ENCODE measurements around the gene DOCK11. TPM values are rescaled to one million over a fixed set of nuclear protein-coding genes. Genes with fewer than 3 reads are reported as not detected.

The DOCK11 gene
- total and polyA plus RNA-seq, 10 of the 15 experiments (the other 5 are each of a cell fraction or from before 2014, with no cell fraction given) = 16.3 to 30.7 (median 19.8) TPM

GRCh38 chrX:118536687-118537461 lies 41.3 kb downstream of the DOCK11 start (continued):
- TF ChIP-seq, protein P1, sequence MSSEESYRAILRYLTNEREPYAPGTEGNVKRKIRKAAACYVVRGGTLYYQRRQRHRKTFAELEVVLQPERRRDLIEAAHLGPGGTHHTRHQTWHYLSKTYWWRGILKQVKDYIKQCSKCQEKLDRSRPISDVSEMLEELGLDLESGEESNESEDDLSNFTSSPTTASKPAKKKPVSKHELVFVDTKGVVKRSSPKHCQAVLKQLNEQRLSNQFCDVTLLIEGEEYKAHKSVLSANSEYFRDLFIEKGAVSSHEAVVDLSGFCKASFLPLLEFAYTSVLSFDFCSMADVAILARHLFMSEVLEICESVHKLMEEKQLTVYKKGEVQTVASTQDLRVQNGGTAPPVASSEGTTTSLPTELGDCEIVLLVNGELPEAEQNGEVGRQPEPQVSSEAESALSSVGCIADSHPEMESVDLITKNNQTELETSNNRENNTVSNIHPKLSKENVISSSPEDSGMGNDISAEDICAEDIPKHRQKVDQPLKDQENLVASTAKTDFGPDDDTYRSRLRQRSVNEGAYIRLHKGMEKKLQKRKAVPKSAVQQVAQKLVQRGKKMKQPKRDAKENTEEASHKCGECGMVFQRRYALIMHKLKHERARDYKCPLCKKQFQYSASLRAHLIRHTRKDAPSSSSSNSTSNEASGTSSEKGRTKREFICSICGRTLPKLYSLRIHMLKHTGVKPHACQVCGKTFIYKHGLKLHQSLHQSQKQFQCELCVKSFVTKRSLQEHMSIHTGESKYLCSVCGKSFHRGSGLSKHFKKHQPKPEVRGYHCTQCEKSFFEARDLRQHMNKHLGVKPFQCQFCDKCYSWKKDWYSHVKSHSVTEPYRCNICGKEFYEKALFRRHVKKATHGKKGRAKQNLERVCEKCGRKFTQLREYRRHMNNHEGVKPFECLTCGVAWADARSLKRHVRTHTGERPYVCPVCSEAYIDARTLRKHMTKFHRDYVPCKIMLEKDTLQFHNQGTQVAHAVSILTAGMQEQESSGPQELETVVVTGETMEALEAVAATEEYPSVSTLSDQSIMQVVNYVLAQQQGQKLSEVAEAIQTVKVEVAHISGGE (CRISPR knock-in tag; IDR thresholded peaks at IDR 0.05) = no peak
- peak; percentile 21; the same call in 1 of the 2 replicates for TF ChIP-seq SMC3 (IDR thresholded peaks at IDR 0.05; ENCODE audit: borderline replicate concordance, low read length)
- peak; percentile 19 for TF ChIP-seq MEF2B (IDR thresholded peaks at IDR 0.05; ENCODE audit: partially characterized antibody, poor library complexity, severe bottlenecking)
- peak; percentile 36; the same call in 1 of the 2 replicates for TF ChIP-seq GABPA (IDR thresholded peaks at IDR 0.05; ENCODE audit: low read depth)
- no peak for TF ChIP-seq CEBPB (IDR thresholded peaks at IDR 0.05; ENCODE audit: borderline replicate concordance in 1 of 2, low read depth in 2 of 2, low read length in 2 of 2)

- Histone ChIP-seq H3K4me3 (no peak overlapping the region), H3K27ac (ENCODE audit: control insufficient read depth, insufficient read depth) (no peak overlapping the region; the same call in 1 of the 2 replicates), H3K4me1 (ENCODE audit: control insufficient read depth, insufficient read depth, low read length) (peaks cover 8% of the 10 kb centered on the region), H3K79me2 (ENCODE audit: control insufficient read depth, insufficient read depth, low read length) (peaks cover 10% of the 10 kb centered on the region), H3K36me3 (ENCODE audit: control insufficient read depth in 2 of 2, insufficient read depth in 2 of 2, low read length in 1 of 2) (no peaks in the 10 kb centered on the region), H3K4me2 (ENCODE audit: control insufficient read depth, insufficient read depth) (no peak overlapping the region), H3K27me3 (replicated peaks in 1 of 2; ENCODE audit: control insufficient read depth in 2 of 2, insufficient read depth in 2 of 2, low read length in 1 of 2) (no peaks in the 10 kb centered on the region), H2AFZ (ENCODE audit: control insufficient read depth, low read depth, low read length) (no peak overlapping the region), H3K9ac (ENCODE audit: control insufficient read depth, insufficient read depth, low read length) (no peak overlapping the region), H3K9me3 (replicated peaks; ENCODE audit: control insufficient read depth, insufficient read depth, low read length) (no peaks in the 10 kb centered on the region), H4K20me1 (ENCODE audit: control insufficient read depth, insufficient read depth) (no peaks in the 10 kb centered on the region)
- ChIA-PET RAD21 (ENCODE audit: unreplicated experiment) (interaction anchor here (0.5 to 3.0 kb wide), 7 partner anchors 8 to 1576 kb away, joined by 3 to 16 read pairs (median 4); partner anchors contain the start of gene DOCK11), CTCF (interaction anchor here (0.7 to 2.8 kb wide), 9 partner anchors 8 to 226 kb away, joined by 3 to 9 read pairs (median 3); no protein-coding TSS in a partner anchor), POLR2A (interaction anchor here (2.1 to 2.4 kb wide), 2 partner anchors 10 to 43 kb away, joined by 9 read pairs; partner anchors contain the start of gene DOCK11), SMC1A (ENCODE audit: uncharacterized antibody, unreplicated experiment) (interaction anchor here (1.0 to 4.3 kb wide), 6 partner anchors 8 to 197 kb away, joined by 3 to 24 read pairs (median 6); partner anchors contain the start of gene DOCK11)
- FAIRE-seq (no peak), DNase-seq (ENCODE audit: low read depth, low spot score) (no peak), ATAC-seq (no peak)
- WGBS (ENCODE audit: insufficient coverage, insufficient replicate concordance, low lambda C conversion rate, missing lambda C conversion rate) = 32% methylated on average over 5 of the region's 5 CpGs
- intact Hi-C loops (cut with micrococcal nuclease; ENCODE audit: unreplicated experiment) (loop anchor here (5.0 kb wide), 1 partner anchor 191 kb away; the partner anchor contains the start of gene WDR44), in situ Hi-C loops (cut with MboI) (no loop called here)
- no TSS peak for BruUV-seq (replicated peaks)
- TF ChIP-seq, protein P2, sequence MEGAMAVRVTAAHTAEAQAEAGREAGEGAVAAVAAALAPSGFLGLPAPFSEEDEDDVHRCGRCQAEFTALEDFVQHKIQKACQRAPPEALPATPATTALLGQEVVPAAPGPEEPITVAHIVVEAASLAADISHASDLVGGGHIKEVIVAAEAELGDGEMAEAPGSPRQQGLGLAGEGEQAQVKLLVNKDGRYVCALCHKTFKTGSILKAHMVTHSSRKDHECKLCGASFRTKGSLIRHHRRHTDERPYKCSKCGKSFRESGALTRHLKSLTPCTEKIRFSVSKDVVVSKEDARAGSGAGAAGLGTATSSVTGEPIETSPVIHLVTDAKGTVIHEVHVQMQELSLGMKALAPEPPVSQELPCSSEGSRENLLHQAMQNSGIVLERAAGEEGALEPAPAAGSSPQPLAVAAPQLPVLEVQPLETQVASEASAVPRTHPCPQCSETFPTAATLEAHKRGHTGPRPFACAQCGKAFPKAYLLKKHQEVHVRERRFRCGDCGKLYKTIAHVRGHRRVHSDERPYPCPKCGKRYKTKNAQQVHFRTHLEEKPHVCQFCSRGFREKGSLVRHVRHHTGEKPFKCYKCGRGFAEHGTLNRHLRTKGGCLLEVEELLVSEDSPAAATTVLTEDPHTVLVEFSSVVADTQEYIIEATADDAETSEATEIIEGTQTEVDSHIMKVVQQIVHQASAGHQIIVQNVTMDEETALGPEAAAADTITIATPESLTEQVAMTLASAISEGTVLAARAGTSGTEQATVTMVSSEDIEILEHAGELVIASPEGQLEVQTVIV (IDR thresholded peaks at IDR 0.05; ENCODE audit: borderline replicate concordance, partially characterized antibody) = no peak
- no peak for TF ChIP-seq CBX5 (IDR thresholded peaks at IDR 0.05; ENCODE audit: low read depth)
- TF ChIP-seq ZNF687 (IDR thresholded peaks at IDR 0.05) = no peak
- no peak for TF ChIP-seq MAX (IDR thresholded peaks at IDR 0.05; ENCODE audit: low read depth, low read length)
Observed at GRCh38 chrX:118538386-118538785, 42.8 kb downstream of the DOCK11 start.
